ENCODE results near the gene RAP2A.

The RAP2A gene

DNA sequence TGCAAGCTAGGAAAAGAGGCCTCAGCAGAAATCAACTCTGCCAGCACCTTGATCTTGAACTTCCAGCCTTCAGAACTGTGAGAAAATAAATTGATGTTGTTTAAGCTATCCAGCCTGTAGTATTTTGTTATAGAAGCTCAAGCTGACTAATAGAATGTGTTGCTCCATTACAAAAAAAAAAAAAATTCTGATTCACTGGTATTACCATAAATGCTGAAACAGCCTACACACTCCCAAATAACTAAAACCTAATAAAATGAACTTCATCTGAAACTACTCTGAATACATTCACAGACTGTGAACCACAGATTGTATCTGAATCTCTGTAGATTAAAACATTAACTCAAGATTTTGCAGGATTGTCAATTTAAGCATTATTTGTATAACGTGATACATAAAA, 49.5 kb downstream of the RAP2A start:
- Histone ChIP-seq H3K36me3 (ENCODE audit: insufficient read depth, low read length) (no peaks in the 10 kb centered on the region; the same call in 1 of the 2 replicates), H3K9ac (ENCODE audit: low read depth, low read length) (no peak overlapping the region), H3K4me1 (ENCODE audit: insufficient read depth, low read length) (peaks cover 7% of the 10 kb centered on the region; the same call in 1 of the 2 replicates), H3K9me3 (ENCODE audit: control insufficient read depth, insufficient read depth, low read length) (no peaks in the 10 kb centered on the region)

DNA sequence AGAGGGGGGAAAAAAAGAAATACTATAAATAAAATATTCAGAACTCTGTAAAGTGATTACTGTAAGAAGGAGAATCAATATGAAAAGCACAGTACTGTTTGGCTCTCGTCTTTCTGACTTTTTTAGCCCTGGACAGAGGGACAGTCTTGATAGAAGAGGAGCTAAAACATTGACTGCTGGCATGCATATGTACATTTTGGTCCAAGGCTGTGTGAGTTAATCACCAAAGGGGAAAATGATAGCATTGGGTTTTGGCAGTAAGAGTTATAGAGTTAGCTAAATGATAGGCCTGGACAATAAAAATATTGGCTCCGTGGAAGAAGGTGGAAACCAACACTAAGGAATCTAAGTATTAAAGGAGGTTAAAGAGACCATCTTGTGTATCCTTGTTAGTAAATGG, 50.3 kb downstream of the RAP2A start:
- Histone ChIP-seq H3K36me3 (ENCODE audit: insufficient read depth, low read length) (no peaks in the 10 kb centered on the region; the same call in 1 of the 2 replicates), H3K9me3 (ENCODE audit: control insufficient read depth, insufficient read depth, low read length) (no peaks in the 10 kb centered on the region), H3K9ac (ENCODE audit: low read depth, low read length) (no peak overlapping the region), H3K4me1 (ENCODE audit: insufficient read depth, low read length) (peaks cover 5% of the 10 kb centered on the region; the same call in 1 of the 2 replicates)

DNA sequence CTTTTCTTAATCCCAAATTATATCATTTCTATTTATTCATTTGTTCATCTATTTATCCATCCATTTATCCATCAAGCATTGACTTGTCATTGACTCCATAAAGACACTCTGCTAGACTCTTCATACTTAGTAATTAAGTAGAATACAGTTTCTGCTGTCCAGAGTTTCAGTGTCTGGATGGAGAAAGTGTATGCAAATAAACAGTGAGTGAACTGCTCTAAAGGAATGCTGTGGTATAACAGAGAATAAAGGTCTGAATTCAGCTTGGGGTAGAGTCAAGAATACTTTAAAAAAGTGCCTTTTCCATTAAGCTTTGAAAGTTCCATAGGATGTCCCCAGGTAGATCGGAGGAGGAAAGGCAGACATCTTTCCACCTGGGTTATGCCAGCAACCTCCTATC, 51.4 kb downstream of the RAP2A start:
- H3K4me1 ChIP-seq (ENCODE audit: insufficient read depth, low read length), result no peaks in the 10 kb centered on the region
- H3K9me3 ChIP-seq (ENCODE audit: control insufficient read depth, insufficient read depth, low read length), result no peaks in the 10 kb centered on the region
- no peak overlapping the region for H3K9ac ChIP-seq (ENCODE audit: low read depth, low read length)
- H3K36me3 ChIP-seq (ENCODE audit: insufficient read depth, low read length), result no peaks in the 10 kb centered on the region; the same call in 1 of the 2 replicates

DNA sequence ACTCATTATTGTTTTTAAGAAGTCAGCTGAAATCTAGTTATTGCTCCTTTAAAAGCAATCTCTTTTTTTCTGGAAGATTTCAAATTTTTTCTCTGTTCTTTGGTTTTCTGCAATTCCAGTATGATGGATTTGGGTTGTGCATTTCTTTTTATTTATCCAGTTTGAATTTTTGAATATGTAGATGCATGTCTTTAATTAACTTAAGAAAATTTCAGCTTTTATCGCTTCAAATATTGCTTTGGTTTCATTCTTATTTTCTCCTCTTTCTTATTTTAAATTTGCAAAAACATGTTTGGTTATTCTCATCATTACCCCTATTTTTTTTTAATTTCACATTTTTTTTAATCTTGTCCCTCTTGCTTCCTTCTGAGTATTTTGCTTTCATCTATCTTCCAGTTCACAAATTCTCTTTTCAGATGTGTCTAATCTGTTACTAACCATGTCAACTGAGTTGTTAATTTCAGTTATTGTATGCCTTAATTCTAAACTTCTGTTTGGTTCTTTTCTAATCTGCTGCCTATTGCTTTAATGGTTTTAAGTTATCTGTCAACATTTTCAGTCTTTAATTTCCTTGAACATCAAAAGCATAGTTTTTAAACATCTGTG, 56.8 kb downstream of the RAP2A start:
- H3K36me3 ChIP-seq (ENCODE audit: insufficient read depth, low read length), result no peaks in the 10 kb centered on the region
- 0 out of 2 replicates have a peak, but pooled peaks cover 5% of the 10 kb centered on the region for H3K9me3 ChIP-seq (ENCODE audit: control insufficient read depth, insufficient read depth, low read length)
- H3K4me1 ChIP-seq (ENCODE audit: insufficient read depth, low read length), result no peaks in the 10 kb centered on the region
- no peak overlapping the region for H3K9ac ChIP-seq (ENCODE audit: low read depth, low read length)

DNA sequence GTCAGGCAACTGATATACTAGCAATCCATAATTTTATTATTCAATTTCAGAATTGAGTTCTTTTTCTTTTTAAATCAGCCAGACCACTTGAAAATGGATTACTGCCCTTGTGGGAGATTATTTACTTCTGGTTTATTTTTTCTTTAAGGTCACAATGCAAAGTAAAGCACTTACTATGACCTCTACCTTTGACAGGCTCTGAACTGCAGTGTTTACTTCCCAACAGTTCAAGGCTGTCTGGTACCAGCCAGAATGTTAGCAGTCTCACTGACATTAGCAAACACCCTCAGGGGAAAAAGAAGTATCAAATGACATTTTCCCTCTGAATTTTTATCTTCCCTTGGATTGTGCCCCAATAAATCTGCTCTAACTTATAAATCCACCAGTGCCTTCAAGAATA, 57.5 kb downstream of the RAP2A start:
- no peak overlapping the region for H3K9ac ChIP-seq (ENCODE audit: low read depth, low read length)
- H3K36me3 ChIP-seq (ENCODE audit: insufficient read depth, low read length), result no peaks in the 10 kb centered on the region
- peaks cover 2% of the 10 kb centered on the region; the same call in 1 of the 2 replicates for H3K4me1 ChIP-seq (ENCODE audit: insufficient read depth, low read length)
- H3K9me3 ChIP-seq (ENCODE audit: control insufficient read depth, insufficient read depth, low read length), result 0 out of 2 replicates have a peak, but pooled peaks cover 5% of the 10 kb centered on the region

DNA sequence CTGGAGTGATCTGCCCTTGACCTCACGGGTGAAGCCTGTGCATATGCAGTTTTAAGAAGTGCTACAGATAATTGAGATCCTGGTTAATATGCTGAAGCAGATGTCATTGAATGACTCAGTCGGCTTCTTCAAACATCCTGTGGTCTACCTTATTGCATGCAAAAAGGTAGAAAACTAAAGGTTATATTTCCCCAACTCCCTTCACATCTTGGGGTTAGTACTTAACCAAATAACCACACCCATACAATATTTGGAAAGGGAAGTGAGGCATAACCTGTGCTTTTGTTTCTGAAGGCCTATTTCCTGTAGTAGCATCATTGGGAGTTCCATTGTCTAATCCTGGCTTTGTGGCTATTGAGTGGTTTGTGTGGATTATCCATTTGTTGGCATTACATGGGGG, 58.3 kb downstream of the RAP2A start:
- Histone ChIP-seq H3K9ac (ENCODE audit: low read depth, low read length) (no peak overlapping the region), H3K4me1 (ENCODE audit: insufficient read depth, low read length) (peaks cover 6% of the 10 kb centered on the region; the same call in 1 of the 2 replicates), H3K9me3 (ENCODE audit: control insufficient read depth, insufficient read depth, low read length) (0 out of 2 replicates have a peak, but pooled peaks cover 5% of the 10 kb centered on the region), H3K36me3 (ENCODE audit: insufficient read depth, low read length) (no peaks in the 10 kb centered on the region)

DNA sequence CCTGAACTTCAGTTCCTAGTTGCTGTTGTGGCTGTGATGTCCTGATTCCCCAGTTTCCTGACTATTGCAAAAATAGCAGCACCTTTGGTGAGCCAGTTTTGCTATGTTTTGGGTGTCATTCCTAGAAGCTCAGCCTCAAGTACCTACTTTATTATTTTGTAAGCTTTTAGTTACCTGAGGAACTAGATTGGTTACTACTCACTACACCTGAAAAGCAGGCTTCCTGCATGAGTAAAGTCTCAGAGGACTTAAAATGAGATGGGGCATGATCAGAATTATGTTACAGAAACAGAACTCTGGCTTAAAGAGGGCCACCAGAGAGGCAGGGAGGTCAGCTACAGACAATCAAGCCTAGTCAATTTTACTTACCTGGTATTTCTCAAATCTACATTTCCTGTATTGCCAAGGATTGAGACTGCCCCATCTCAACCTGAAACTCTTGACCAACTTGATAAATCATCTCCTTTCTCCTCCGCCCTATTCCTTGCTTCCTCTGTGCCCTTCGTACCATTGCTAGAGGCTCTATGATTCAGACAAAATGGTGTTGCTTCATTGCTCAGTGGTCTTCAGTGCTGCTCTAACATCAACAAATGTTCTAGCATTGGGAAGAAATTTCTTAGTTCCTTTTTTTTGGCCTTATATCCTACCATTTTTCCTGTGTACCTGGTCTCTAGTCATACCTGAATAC, 58.9 kb downstream of the RAP2A start:
- Histone ChIP-seq H3K9me3 (ENCODE audit: control insufficient read depth, insufficient read depth, low read length) (0 out of 2 replicates have a peak, but pooled peaks cover 5% of the 10 kb centered on the region), H3K36me3 (ENCODE audit: insufficient read depth, low read length) (no peaks in the 10 kb centered on the region), H3K9ac (ENCODE audit: low read depth, low read length) (no peak overlapping the region), H3K4me1 (ENCODE audit: insufficient read depth, low read length) (peaks cover 6% of the 10 kb centered on the region; the same call in 1 of the 2 replicates)

DNA sequence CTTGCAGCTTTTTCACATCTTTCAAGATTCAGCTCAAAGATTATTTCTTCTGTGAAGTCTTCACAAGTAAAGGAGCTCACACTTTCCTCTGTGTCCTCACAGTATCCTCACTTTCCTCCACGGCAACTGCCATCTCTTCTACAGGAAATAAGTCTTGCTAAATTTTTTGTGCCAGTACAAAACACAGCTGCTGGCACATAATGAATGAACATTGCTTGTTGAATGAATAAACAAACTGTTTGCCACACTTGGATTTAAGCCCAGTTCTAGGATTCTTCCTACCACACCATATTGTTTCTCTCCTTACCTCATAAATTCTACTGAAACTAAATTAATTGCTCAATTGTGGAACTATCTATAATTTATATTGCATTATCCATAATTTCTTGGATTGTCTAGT, 59.5 kb downstream of the RAP2A start:
- H3K4me1 ChIP-seq (ENCODE audit: insufficient read depth, low read length), result peaks cover 6% of the 10 kb centered on the region; the same call in 1 of the 2 replicates
- no peak overlapping the region for H3K9ac ChIP-seq (ENCODE audit: low read depth, low read length)
- H3K9me3 ChIP-seq (ENCODE audit: control insufficient read depth, insufficient read depth, low read length), result 0 out of 2 replicates have a peak, but pooled peaks cover 5% of the 10 kb centered on the region
- no peaks in the 10 kb centered on the region for H3K36me3 ChIP-seq (ENCODE audit: insufficient read depth, low read length)

DNA sequence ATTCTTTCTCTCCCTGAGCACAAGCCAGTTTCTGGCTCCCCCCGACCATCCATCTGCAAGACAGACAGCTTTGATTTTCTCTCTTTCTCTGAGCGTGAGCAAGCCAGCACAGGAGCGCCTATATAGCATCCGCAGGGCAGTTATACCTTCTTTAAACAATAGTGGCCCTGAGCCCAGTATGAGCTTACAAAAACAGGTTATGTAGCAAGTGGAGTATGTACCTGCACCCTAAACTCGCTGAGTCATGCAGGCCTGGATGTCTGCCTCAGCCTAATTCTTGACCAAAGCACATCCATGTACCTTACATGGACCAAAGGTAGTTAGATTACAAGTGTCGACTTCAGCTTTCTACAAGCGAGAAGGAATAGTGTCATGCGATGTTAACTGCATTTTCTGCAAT, 61.7 kb downstream of the RAP2A start:
- Histone ChIP-seq H3K9me3 (ENCODE audit: control insufficient read depth, insufficient read depth, low read length) (0 out of 2 replicates have a peak, but pooled peaks cover 5% of the 10 kb centered on the region), H3K9ac (ENCODE audit: low read depth, low read length) (no peak overlapping the region), H3K4me1 (ENCODE audit: insufficient read depth, low read length) (peaks cover 6% of the 10 kb centered on the region; the same call in 1 of the 2 replicates), H3K36me3 (ENCODE audit: insufficient read depth, low read length) (no peaks in the 10 kb centered on the region)

DNA sequence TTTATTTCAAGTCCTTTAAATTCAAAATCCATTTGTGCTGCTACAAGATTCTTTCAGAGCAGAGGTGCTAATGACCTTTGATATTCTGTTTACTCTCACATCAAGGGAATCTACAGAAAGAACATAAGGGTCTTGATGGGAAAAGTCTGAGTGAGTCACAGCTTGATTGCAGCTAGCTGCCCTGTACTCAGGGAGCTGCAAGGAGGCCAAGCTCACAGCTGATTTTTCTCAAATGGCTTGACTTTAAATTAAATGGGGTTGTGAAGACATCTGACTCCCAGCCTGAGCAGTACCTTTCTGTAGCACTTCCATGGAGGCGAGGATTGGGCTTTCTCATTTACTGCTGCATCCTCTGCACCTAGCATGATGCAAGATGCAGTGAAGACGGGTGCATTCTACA, 62.5 kb downstream of the RAP2A start:
- H3K9ac ChIP-seq (ENCODE audit: low read depth, low read length), result no peak overlapping the region
- H3K4me1 ChIP-seq (ENCODE audit: insufficient read depth, low read length), result peaks cover 6% of the 10 kb centered on the region; the same call in 1 of the 2 replicates
- H3K36me3 ChIP-seq (ENCODE audit: insufficient read depth, low read length), result no peaks in the 10 kb centered on the region
- 0 out of 2 replicates have a peak, but pooled peaks cover 3% of the 10 kb centered on the region for H3K9me3 ChIP-seq (ENCODE audit: control insufficient read depth, insufficient read depth, low read length)

DNA sequence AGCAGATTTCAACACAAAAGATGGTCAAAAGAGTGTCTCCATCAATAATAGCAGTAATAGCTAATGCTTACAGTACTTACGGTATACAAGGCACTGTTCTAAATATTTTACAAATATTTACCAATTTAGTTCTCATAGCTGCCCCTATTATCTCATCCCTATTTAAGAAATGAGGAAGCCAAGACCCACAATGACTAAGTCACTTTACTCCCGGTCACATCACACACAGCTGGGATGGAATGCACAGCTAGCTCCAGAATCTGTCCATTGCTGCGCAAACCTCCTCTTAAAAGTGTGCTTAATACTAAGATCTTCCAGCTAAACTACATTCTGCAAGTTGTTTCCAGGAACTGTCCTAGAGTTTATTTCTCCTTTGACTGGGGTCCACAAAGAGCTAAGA, 63.4 kb downstream of the RAP2A start:
- no peak overlapping the region for H3K9ac ChIP-seq (ENCODE audit: low read depth, low read length)
- no peaks in the 10 kb centered on the region for H3K9me3 ChIP-seq (ENCODE audit: control insufficient read depth, insufficient read depth, low read length)
- H3K4me1 ChIP-seq (ENCODE audit: insufficient read depth, low read length), result peaks cover 6% of the 10 kb centered on the region; the same call in 1 of the 2 replicates
- no peaks in the 10 kb centered on the region for H3K36me3 ChIP-seq (ENCODE audit: insufficient read depth, low read length)

DNA sequence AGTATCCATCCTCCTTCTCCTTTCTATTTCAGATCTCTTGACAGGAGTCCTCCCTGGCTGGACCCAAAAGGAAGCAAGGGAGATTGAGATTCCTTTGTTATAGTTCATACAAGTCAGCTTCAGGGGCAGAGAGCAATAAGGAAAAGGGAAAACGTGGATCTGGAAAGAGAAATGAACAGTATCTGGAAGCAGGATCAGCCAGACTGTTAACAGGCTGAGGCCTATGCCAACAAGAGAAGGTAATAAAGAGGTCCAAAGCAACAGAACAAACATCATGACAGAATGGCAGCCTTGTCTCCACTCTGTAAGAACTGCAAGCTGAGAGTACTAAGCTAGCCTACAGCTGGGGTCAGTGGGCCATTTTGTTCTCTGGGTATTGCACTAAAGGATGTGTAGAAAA, 64.5 kb downstream of the RAP2A start:
- Histone ChIP-seq H3K36me3 (ENCODE audit: insufficient read depth, low read length) (no peaks in the 10 kb centered on the region), H3K9me3 (ENCODE audit: control insufficient read depth, insufficient read depth, low read length) (no peaks in the 10 kb centered on the region), H3K4me1 (ENCODE audit: insufficient read depth, low read length) (peaks cover 6% of the 10 kb centered on the region; the same call in 1 of the 2 replicates), H3K9ac (ENCODE audit: low read depth, low read length) (no peak overlapping the region)

DNA sequence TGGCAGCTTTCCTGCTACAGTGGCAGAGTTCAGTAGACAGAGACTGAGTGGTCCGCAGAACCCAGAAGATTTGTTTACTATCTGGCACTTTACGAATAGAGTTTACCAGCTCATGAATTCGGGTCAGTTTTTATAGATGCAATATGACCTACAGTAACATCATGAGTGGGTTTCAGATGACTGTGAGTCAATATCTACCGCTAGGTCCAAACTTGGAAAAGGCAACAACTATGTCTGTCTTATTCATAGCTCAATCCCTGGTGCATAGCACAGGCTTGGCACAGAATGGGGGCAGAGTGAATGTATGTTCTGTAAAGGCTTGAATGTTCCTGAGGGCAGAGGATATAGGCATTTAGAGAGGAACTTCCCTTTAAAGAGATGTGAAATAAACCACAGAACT, 65.2 kb downstream of the RAP2A start:
- no peaks in the 10 kb centered on the region for H3K9me3 ChIP-seq (ENCODE audit: control insufficient read depth, insufficient read depth, low read length)
- H3K4me1 ChIP-seq (ENCODE audit: insufficient read depth, low read length), result peaks cover 6% of the 10 kb centered on the region; the same call in 1 of the 2 replicates

DNA sequence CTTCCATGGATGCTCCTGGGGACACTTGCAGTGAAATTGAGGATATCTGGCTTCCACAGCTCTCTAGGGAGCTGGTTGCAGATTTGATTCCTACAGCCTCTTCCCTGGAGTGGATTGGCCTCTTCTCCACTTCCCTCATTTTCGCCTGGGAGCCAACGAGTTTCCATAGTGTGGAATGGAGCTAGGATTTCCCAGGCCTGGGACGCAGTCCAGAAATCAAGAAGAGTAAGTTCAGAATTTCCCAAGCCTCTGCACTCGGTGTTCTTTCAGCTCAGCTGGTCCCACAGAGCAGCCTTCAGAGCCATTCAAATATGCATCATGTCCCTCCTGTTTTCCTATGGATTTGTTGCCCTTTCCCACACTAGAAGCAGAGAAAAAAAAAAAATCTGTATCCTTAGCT, 68.2 kb downstream of the RAP2A start:
- no peak overlapping the region for H3K9ac ChIP-seq (ENCODE audit: low read depth, low read length)

More for the DNA sequence above, 65.2 kb downstream of the RAP2A start:
- Histone ChIP-seq H3K36me3 (ENCODE audit: insufficient read depth, low read length) (no peaks in the 10 kb centered on the region), H3K9ac (ENCODE audit: low read depth, low read length) (no peak overlapping the region)

DNA sequence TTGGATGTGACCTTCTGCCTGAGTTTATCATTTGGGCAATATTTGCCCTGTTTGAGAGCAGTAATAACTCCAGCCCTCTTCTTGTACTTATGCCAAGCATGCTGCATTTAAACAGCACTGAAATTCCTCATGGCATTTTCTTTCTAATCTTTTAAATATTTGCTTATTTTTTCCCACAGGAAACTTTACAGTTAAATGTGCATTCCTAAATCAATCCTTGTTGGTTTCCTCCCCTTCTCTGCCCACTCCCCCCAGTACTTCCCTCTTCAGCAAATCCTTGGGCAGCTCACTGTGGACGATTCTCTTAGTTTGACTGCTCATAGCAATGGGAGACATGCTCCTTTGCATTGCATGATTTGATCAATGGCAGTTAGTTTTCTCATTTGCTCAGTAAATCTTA, 68.7 kb downstream of the RAP2A start:
- Histone ChIP-seq H3K4me1 (ENCODE audit: insufficient read depth, low read length) (no peaks in the 10 kb centered on the region), H3K9ac (ENCODE audit: low read depth, low read length) (no peak overlapping the region), H3K36me3 (ENCODE audit: insufficient read depth, low read length) (no peaks in the 10 kb centered on the region), H3K9me3 (ENCODE audit: control insufficient read depth, insufficient read depth, low read length) (no peaks in the 10 kb centered on the region)

More for the DNA sequence above, 68.2 kb downstream of the RAP2A start:
- H3K9me3 ChIP-seq (ENCODE audit: control insufficient read depth, insufficient read depth, low read length), result no peaks in the 10 kb centered on the region
- no peaks in the 10 kb centered on the region for H3K36me3 ChIP-seq (ENCODE audit: insufficient read depth, low read length)
- no peaks in the 10 kb centered on the region for H3K4me1 ChIP-seq (ENCODE audit: insufficient read depth, low read length)

Data from ES-I3 (cell line).